ENCODE data around the gene TEDC1. TPM values are rescaled to one million over a fixed set of nuclear protein-coding genes. Genes with fewer than 3 reads are reported as not detected.
A peak's percentile ranks its signal among the peaks of the same experiment; 100 is the strongest.

The TEDC1 gene
- total and polyA plus RNA-seq, 5 donors: 5.2 to 6.9 (median 5.9) TPM

DNA sequence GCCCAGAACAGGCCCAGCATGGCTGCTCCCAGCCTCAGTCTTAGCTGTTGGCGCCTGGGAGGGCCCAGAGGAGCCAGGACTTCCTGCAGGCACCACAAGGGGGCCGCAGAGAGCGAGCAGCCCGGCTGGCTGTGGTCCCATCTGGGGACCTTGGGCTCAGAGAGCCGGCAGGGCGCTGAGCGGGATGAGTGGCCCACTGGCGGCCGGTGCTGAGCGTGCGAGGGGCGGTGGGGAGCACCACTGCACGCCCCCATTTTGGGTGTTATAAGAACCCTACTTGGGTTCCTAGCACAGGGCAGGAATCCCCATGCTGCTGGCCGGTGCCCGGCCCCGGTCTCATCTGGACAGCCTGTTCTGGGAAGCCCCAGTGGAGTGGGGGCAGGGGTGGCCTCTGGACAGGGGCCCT, 42.3 kb upstream of the TEDC1 start:
- peak; percentile 77 to 93 (median 93) for DNase-seq
- Histone ChIP-seq H3K27ac (ENCODE audit: low read length) (no peak overlapping the region), H3K4me3 (ENCODE audit: low read length) (no peak overlapping the region), H3K9me3 (ENCODE audit: control insufficient read depth, low read length) (no peaks in the 10 kb centered on the region), H3K27me3 (ENCODE audit: control insufficient read depth, insufficient read depth) (no peaks in the 10 kb centered on the region), H3K4me1 (ENCODE audit: control insufficient read depth, insufficient read depth, low read length) (no peaks in the 10 kb centered on the region)
- intact Hi-C loops (cut with DNase I): loop anchor here in 2 of 4 donors (5.0 kb wide), 2 partner anchors 39 to 76 kb away; partner anchors contain the start of gene CRIP1 (in 1 of the 2)
- peak; percentile 87 to 88 for ATAC-seq
- 24% methylated on average over 16 of the region's 16 CpGs for WGBS

- no peak overlapping the region for H3K4me3 ChIP-seq (ENCODE audit: low read length)
- peak; percentile 20 to 70 (median 56) for DNase-seq
- no peaks in the 10 kb centered on the region for H3K27me3 ChIP-seq (ENCODE audit: control insufficient read depth, insufficient read depth)
- intact Hi-C loops (cut with DNase I): loop anchor here in 2 of 4 donors (5.0 kb wide), 2 partner anchors 38 to 77 kb away; partner anchors contain the start of gene CRIP1 (in 1 of the 2)
- peak; percentile 1 to 19 for ATAC-seq
- no peaks in the 10 kb centered on the region for H3K4me1 ChIP-seq (ENCODE audit: control insufficient read depth, insufficient read depth, low read length)
- H3K27ac ChIP-seq (ENCODE audit: low read length): no peak overlapping the region
- H3K9me3 ChIP-seq (ENCODE audit: control insufficient read depth, low read length): no peaks in the 10 kb centered on the region
- WGBS: 86% methylated on average over 47 of the region's 47 CpGs
These were observed 41.5 kb upstream of the TEDC1 start for GRCh38 chr14:105449276-105450122.

GRCh38 chr14:105450123-105450505, 40.9 kb upstream of the TEDC1 start:
- no peaks in the 10 kb centered on the region for H3K27me3 ChIP-seq (ENCODE audit: control insufficient read depth, insufficient read depth)
- 84% methylated on average over 22 of the region's 22 CpGs for WGBS
- no peak overlapping the region for H3K4me3 ChIP-seq (ENCODE audit: low read length)
- ATAC-seq (no peak), DNase-seq (peak in 1 of 3 donors; percentile 55)
- no peaks in the 10 kb centered on the region for H3K9me3 ChIP-seq (ENCODE audit: control insufficient read depth, low read length)
- intact Hi-C loops (cut with DNase I): no loop called here
- H3K27ac ChIP-seq (ENCODE audit: low read length): no peak overlapping the region
- no peaks in the 10 kb centered on the region for H3K4me1 ChIP-seq (ENCODE audit: control insufficient read depth, insufficient read depth, low read length)

DNA sequence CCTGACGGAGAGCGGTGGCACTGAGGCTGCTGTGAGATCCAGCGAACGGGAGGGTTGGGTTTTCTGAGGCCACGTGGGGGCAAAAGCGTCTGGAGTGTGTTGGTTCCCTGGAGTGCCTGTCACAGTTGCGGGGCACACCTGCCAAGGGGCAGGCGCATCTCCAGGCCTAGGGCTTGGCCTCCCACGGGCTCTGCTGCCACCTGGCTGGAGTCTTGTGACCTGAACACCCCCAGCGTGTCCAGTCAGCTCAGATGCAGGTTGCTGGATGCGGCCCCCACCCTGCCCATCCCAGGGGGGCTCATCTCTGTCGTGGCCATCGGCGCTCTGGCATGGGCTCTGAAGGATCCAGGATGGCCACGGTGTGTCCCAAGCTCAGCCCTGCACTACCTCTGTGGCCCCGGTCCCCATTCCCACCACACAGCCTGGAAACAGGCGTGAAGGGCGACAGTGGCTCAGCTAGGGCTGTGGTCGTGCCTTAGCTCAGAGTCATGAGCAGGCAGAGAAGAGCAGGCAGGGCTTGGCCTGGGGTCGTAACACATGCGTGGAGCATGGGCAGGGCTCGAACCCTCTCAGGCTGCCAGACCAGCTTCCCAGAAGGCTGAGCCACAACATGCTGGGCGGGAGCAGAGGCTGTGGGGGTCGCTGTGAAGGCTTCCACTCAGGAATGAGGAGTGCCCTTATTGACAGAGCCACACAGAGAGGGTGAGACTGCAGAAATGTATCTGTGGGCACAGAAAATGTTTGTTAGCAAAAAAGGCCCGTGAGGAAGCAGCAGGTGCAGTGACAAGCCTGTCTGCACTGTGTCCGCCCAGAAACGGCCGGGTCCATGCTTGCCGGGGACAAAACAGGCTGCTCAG, 40.0 kb upstream of the TEDC1 start:
- Histone ChIP-seq H3K27me3 (ENCODE audit: control insufficient read depth, insufficient read depth) (no peaks in the 10 kb centered on the region), H3K4me1 (ENCODE audit: control insufficient read depth, insufficient read depth, low read length) (no peaks in the 10 kb centered on the region), H3K4me3 (ENCODE audit: low read length) (no peak overlapping the region), H3K27ac (ENCODE audit: low read length) (no peak overlapping the region), H3K9me3 (ENCODE audit: control insufficient read depth, low read length) (no peaks in the 10 kb centered on the region)
- 90% methylated on average over 29 of the region's 29 CpGs for WGBS
- ATAC-seq (no peak), DNase-seq (peak in 2 of 3 donors; percentile 43 to 53)
- intact Hi-C loops (cut with DNase I): no loop called here

GRCh38 chr14:105452963-105453362, 38.1 kb upstream of the TEDC1 start:
- ATAC-seq (no peak), DNase-seq (peak in 2 of 3 donors; percentile 43 to 52)
- H3K27me3 ChIP-seq (ENCODE audit: control insufficient read depth, insufficient read depth): no peaks in the 10 kb centered on the region
- H3K4me1 ChIP-seq (ENCODE audit: control insufficient read depth, insufficient read depth, low read length): no peaks in the 10 kb centered on the region
- intact Hi-C loops (cut with DNase I): no loop called here
- H3K9me3 ChIP-seq (ENCODE audit: control insufficient read depth, low read length): no peaks in the 10 kb centered on the region
- 88% methylated on average over 14 of the region's 14 CpGs for WGBS
- no peak overlapping the region for H3K4me3 ChIP-seq (ENCODE audit: low read length)
- H3K27ac ChIP-seq (ENCODE audit: low read length): no peak overlapping the region

GRCh38 chr14:105453847-105454246, 37.2 kb upstream of the TEDC1 start:
- H3K27ac ChIP-seq (ENCODE audit: low read length): no peak overlapping the region
- ATAC-seq (no peak), DNase-seq (peak in 2 of 3 donors; percentile 37 to 44)
- H3K9me3 ChIP-seq (ENCODE audit: control insufficient read depth, low read length): no peaks in the 10 kb centered on the region
- no peak overlapping the region for H3K4me3 ChIP-seq (ENCODE audit: low read length)
- no peaks in the 10 kb centered on the region for H3K4me1 ChIP-seq (ENCODE audit: control insufficient read depth, insufficient read depth, low read length)
- H3K27me3 ChIP-seq (ENCODE audit: control insufficient read depth, insufficient read depth): no peaks in the 10 kb centered on the region
- intact Hi-C loops (cut with DNase I): no loop called here
- 89% methylated on average over 14 of the region's 14 CpGs for WGBS

GRCh38 chr14:105455086-105455640, 35.9 kb upstream of the TEDC1 start:
- DNase-seq: peak in 2 of 3 donors; percentile 33 to 42
- 90% methylated on average over 22 of the region's 22 CpGs for WGBS
- H3K4me1 ChIP-seq (ENCODE audit: control insufficient read depth, insufficient read depth, low read length): no peaks in the 10 kb centered on the region
- no peaks in the 10 kb centered on the region for H3K27me3 ChIP-seq (ENCODE audit: control insufficient read depth, insufficient read depth)
- no peak overlapping the region for H3K4me3 ChIP-seq (ENCODE audit: low read length)
- no peak for ATAC-seq
- H3K9me3 ChIP-seq (ENCODE audit: control insufficient read depth, low read length): no peaks in the 10 kb centered on the region
- H3K27ac ChIP-seq (ENCODE audit: low read length): no peak overlapping the region
- intact Hi-C loops (cut with DNase I): no loop called here

- peak; percentile 10 to 41 (median 40) for DNase-seq
- ATAC-seq: peak in 1 of 2 donors; percentile 13
- WGBS: 88% methylated on average over 22 of the region's 22 CpGs
- intact Hi-C loops (cut with DNase I): no loop called here
- no peak overlapping the region for H3K4me3 ChIP-seq (ENCODE audit: low read length)
- no peaks in the 10 kb centered on the region for H3K9me3 ChIP-seq (ENCODE audit: control insufficient read depth, low read length)
- no peaks in the 10 kb centered on the region for H3K27me3 ChIP-seq (ENCODE audit: control insufficient read depth, insufficient read depth)
- no peaks in the 10 kb centered on the region for H3K4me1 ChIP-seq (ENCODE audit: control insufficient read depth, insufficient read depth, low read length)
- no peak overlapping the region for H3K27ac ChIP-seq (ENCODE audit: low read length)
These were observed 35.0 kb upstream of the TEDC1 start for GRCh38 chr14:105455766-105456660.

DNA sequence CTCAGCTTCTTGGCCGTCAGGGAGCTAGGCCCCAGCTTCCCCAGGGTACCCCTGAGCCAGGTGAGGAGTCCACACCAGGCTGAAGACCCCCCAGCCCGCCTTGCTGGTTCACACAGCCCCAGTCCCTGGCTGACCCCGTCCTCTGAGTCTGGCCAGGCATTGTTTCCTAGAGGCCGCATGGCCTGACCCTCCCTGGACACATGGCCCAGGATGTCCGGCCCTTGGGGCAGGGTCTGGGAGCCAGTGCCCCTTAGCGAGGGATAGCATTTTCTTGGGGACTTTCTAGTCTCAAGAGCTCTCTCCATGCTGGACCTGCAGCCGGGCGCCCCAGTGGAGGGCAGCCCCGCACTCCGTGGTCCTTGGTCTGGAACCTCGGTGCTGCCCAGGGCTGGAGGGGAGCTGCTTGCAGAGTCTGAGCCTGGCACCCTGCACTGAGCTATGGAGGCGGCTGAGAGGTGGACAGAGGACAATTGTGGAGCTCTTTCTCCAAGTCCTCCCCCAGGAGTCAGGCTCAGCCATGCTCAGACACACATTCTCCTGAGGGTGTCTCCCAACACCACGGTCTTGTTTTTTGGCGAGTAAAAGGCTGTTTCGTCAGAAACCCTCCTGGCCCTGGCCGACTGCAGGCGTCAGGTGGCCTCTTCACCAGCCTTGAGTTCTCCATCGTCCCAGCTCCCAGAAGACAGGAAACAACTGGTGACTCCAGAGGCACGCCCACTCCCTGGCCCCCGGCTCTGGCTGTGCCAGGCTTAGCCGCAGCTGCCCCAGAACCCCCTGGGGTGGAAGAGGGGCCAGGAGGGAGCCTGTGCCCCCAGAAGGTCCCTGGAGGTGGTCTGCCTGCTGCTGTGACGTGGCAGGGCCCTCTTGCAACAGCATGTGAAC, 34.1 kb upstream of the TEDC1 start:
- Histone ChIP-seq H3K27ac (ENCODE audit: low read length) (no peak overlapping the region), H3K4me1 (ENCODE audit: control insufficient read depth, insufficient read depth, low read length) (no peaks in the 10 kb centered on the region), H3K9me3 (ENCODE audit: control insufficient read depth, low read length) (no peaks in the 10 kb centered on the region), H3K27me3 (ENCODE audit: control insufficient read depth, insufficient read depth) (no peaks in the 10 kb centered on the region), H3K4me3 (ENCODE audit: low read length) (no peak overlapping the region)
- peak; percentile 7 to 61 (median 44) for DNase-seq
- 77% methylated on average over 22 of the region's 22 CpGs for WGBS
- intact Hi-C loops (cut with DNase I): no loop called here
- ATAC-seq: peak in 1 of 2 donors; percentile 10

Data from right cardiac atrium (tissue), 5 donors.